Testis (tissue), 3 donors: ENCODE data around the gene SIX2. TPM values are rescaled to one million over a fixed set of nuclear protein-coding genes. Genes with fewer than 3 reads are reported as not detected.

Experiments used
- DNase-seq: peaks from one replicate; pipeline ENCODE4 v3.0.0-alpha.2; 2019
- H3K27ac ChIP-seq, 2 donors: fragments of 200-600 bp; sonication (generic); one replicate each; pipeline ENCODE4 v1.5.1; 2019
- H3K27me3 ChIP-seq: fragments of 200-600 bp; sonication (generic); one replicate; pipeline ENCODE4 v1.5.1; 2019
- H3K36me3 ChIP-seq: fragments of 200-600 bp; sonication (generic); one replicate; pipeline ENCODE4 v1.5.1; 2017; ENCODE audit warnings: low read depth; ENCODE audit errors: missing control alignments
- H3K4me1 ChIP-seq: fragments of 200-600 bp; sonication (generic); one replicate; pipeline ENCODE4 v1.5.1; 2019
- H3K4me3 ChIP-seq, 2 donors: fragments of 200-600 bp; sonication (generic); one replicate each; pipeline ENCODE4 v1.5.1; 2017 to 2019
- H3K9me3 ChIP-seq: fragments of 200-600 bp; sonication (generic); one replicate; pipeline ENCODE4 v1.5.1; 2017
- CTCF ChIP-seq, 3 experiments: fragments of 450-650 bp in 2 of 3; fragments of 200-600 bp in 1 of 3; sonication (generic) in 1 of 3; IDR thresholded peaks; one replicate each; pipeline ENCODE4 v1.5.1; 2016 to 2019; ENCODE audit warnings: antibody characterized with exemption in 3 of 3, mild to moderate bottlenecking in 2 of 3, moderate library complexity in 1 of 3
- POLR2A ChIP-seq: fragments of 450-650 bp; IDR thresholded peaks from one replicate; pipeline ENCODE4 v1.6.1; 2017; ENCODE audit warnings: antibody characterized with exemption, mild to moderate bottlenecking, moderate library complexity
- WGBS, 2 donors: methylation state at CpG; one replicate each; pipeline ENCODE4 v1.1.5; 2018; 5-methylcytosine and 5-hydroxymethylcytosine counted together
- intact Hi-C: fragments of 100-400 bp; cut with DNase I; formaldehyde crosslinking; loops from one replicate; pipeline ENCODE4 v1.15.1; 2023; ENCODE audit warnings: low total_unique reads
- polyA plus RNA-seq: library from polyadenylated mRNA; stranded (reverse); fragments of 350-450 nt; fragmentation: Illumina TruSeq; extraction: RNeasy Lipid Tissue Mini Kit (QIAGEN cat#74804); gene quantifications from one replicate; pipeline ENCODE4 v1.2.3, GENCODE V29; 2014; ENCODE audit warnings: low read depth, low replicate concordance; ENCODE audit not compliant: insufficient read depth
- total RNA-seq, 2 donors: library from RNA; depleted of rRNA; stranded (reverse); fragments of >200 nt; gene quantifications; one replicate each; pipeline ENCODE4 v1.2.3, GENCODE V29; 2016

Gene SIX2
- total and polyA plus RNA-seq, 3 donors from 2014 or later = 1.1 to 3.2 (median 1.1) TPM

- H3K27ac ChIP-seq = no peak overlapping the region
- TF ChIP-seq POLR2A (no peak), CTCF (IDR thresholded peaks at IDR 0.05) (no peak)
Observed at GRCh38 chr2:45008296-45009129, 739 bp downstream of the SIX2 start.

GRCh38 chr2:45007961-45008295 is 1.3 kb downstream of the SIX2 start:
- H3K27ac ChIP-seq = no peak overlapping the region
- intact Hi-C loops = no loop called here
- no peak for DNase-seq
- peak overlapping the region in 1 of 2 donors; percentile 43 for H3K4me3 ChIP-seq
- no peaks in the 10 kb centered on the region for H3K27me3 ChIP-seq
- H3K4me1 ChIP-seq = peaks cover 14% of the 10 kb centered on the region
- WGBS, 2 donors = 51 to 54% methylated on average over 6 of the region's 6 CpGs
- TF ChIP-seq CTCF (IDR thresholded peaks at IDR 0.05) = no peak
- no peak for TF ChIP-seq POLR2A
- no peaks in the 10 kb centered on the region for H3K36me3 ChIP-seq
- no peaks in the 10 kb centered on the region for H3K9me3 ChIP-seq

More at GRCh38 chr2:45008296-45009129, 739 bp downstream of the SIX2 start:
- Histone ChIP-seq H3K4me3 (peak overlapping the region; percentile 25 to 43), H3K36me3 (no peaks in the 10 kb centered on the region), H3K4me1 (peaks cover 18% of the 10 kb centered on the region), H3K9me3 (no peaks in the 10 kb centered on the region), H3K27me3 (no peaks in the 10 kb centered on the region)
- intact Hi-C loops = no loop called here
- no peak for DNase-seq
- 18 to 43% methylated on average over 10 to 68 of the region's 75 CpGs for WGBS, 2 donors

- intact Hi-C loops = no loop called here
Observed at GRCh38 chr2:45006942-45007287, 2.3 kb downstream of the SIX2 start.

GRCh38 chr2:45006041-45006941 is 3.0 kb downstream of the SIX2 start:
- intact Hi-C loops = no loop called here
- H3K27me3 ChIP-seq = no peaks in the 10 kb centered on the region
- no peak overlapping the region for H3K4me3 ChIP-seq
- peaks cover 14% of the 10 kb centered on the region for H3K4me1 ChIP-seq
- no peak overlapping the region for H3K27ac ChIP-seq
- H3K36me3 ChIP-seq = no peaks in the 10 kb centered on the region
- DNase-seq = no peak
- 52 to 57% methylated on average over 21 to 37 of the region's 37 CpGs for WGBS, 2 donors
- no peaks in the 10 kb centered on the region for H3K9me3 ChIP-seq
- TF ChIP-seq POLR2A = no peak
- no peak for TF ChIP-seq CTCF (IDR thresholded peaks at IDR 0.05)

More at GRCh38 chr2:45006942-45007287, 2.3 kb downstream of the SIX2 start:
- no peak for DNase-seq
- WGBS, 2 donors = 79 to 83% methylated on average over 5 to 7 of the region's 7 CpGs
- TF ChIP-seq POLR2A (no peak), CTCF (IDR thresholded peaks at IDR 0.05) (no peak)
- Histone ChIP-seq H3K27me3 (no peaks in the 10 kb centered on the region), H3K4me1 (peaks cover 14% of the 10 kb centered on the region), H3K4me3 (no peak overlapping the region), H3K9me3 (no peaks in the 10 kb centered on the region), H3K27ac (no peak overlapping the region), H3K36me3 (no peaks in the 10 kb centered on the region)
